Ovary (tissue), 9 donors: ENCODE results near the gene DCAF4. TPM values are rescaled to one million over a fixed set of nuclear protein-coding genes. Genes with fewer than 3 reads are reported as not detected.

ENCODE experiments used
- DNase-seq, 5 donors: peaks; one replicate each; pipeline ENCODE4 v3.0.0-alpha.2; 2019 to 2020
- H3K27ac ChIP-seq, 2 donors: fragments of 200-600 bp; one replicate each; pipeline versions ENCODE4 v1.5.1 to v1.8.0; 2019 to 2022
- H3K27me3 ChIP-seq: fragments of 200-600 bp; one replicate; pipeline ENCODE4 v1.8.0; 2022
- H3K36me3 ChIP-seq: fragments of 200-600 bp; sonication (generic); one replicate; pipeline ENCODE4 v1.5.1; 2019
- H3K4me1 ChIP-seq: one replicate; pipeline ENCODE4 v1.8.1; 2013; ENCODE audit warnings: mild to moderate bottlenecking, moderate library complexity; ENCODE audit not compliant: insufficient read depth
- H3K4me3 ChIP-seq: fragments of 200-600 bp; sonication (generic); one replicate; pipeline ENCODE4 v1.5.1; 2017
- H3K9me3 ChIP-seq, 2 donors: fragments of 200-600 bp in 1 of 2; sonication (generic) in 1 of 2; one replicate each; pipeline versions ENCODE4 v1.5.1 to v1.8.1; 2013 to 2019; ENCODE audit warnings: mild to moderate bottlenecking in 1 of 2, moderate library complexity in 1 of 2
- EP300 ChIP-seq: sonication (generic); formaldehyde crosslinking; IDR thresholded peaks from one replicate; pipeline ENCODE4 v1.6.1; 2017; ENCODE audit warnings: antibody characterized with exemption
- POLR2A ChIP-seq: fragments of 450-650 bp; IDR thresholded peaks from one replicate; pipeline ENCODE4 v1.6.1; 2017; ENCODE audit warnings: antibody characterized with exemption, mild to moderate bottlenecking, moderate library complexity
- WGBS, 3 donors: extraction: QIAGEN DNeasy Blood & Tissue Kit in 1 of 3; methylation state at CpG; one replicate each; pipeline versions ENCODE4 v1.1.5 to v1.1.7; 2013 to 2017; 5-methylcytosine and 5-hydroxymethylcytosine counted together
- intact Hi-C, 4 donors: fragments of 100-400 bp; cut with DNase I; formaldehyde crosslinking; loops; one replicate each; pipeline versions ENCODE4 v1.11.0 to v1.15.1; 2022 to 2023
- polyA plus RNA-seq, 2 donors: library from polyadenylated mRNA; stranded (reverse); fragments of 200-250 nt in 1 of 2; fragments of 350-450 nt in 1 of 2; fragmentation: Illumina TruSeq in 1 of 2; extraction: RNeasy Lipid Tissue Mini Kit (QIAGEN cat#74804) in 1 of 2; gene quantifications; one replicate each; pipeline ENCODE4 v1.2.3, GENCODE V29; 2013 to 2014
- total RNA-seq, 7 donors: library from RNA; depleted of rRNA in 2 of 7; stranded (reverse); fragments of >200 nt in 2 of 7; fragmentation: NEBNext Ultra II Directional in 3 of 7; extraction: Animal tissue kit (Norgen Biotek cat#: 25700) in 3 of 7; gene quantifications; one replicate each; pipeline versions ENCODE4 v1.1.0 to v1.2.4, GENCODE V29; 2016 to 2023
- TF ChIP-seq, protein P1 (sequence below), 3 donors: fragments of 450-650 bp in 2 of 3; fragments of 200-600 bp in 1 of 3; IDR thresholded peaks; one replicate each; pipeline versions ENCODE4 v1.5.1 to v1.8.0; 2016 to 2022; ENCODE audit warnings: antibody characterized with exemption in 3 of 3, mild to moderate bottlenecking in 1 of 3
- donor health status: DM: no; HTN: no; CAD: no; lungs with moderate emphysema.
- donor health status: DM: no; HTN: no; CAD: no.
- donor health status: Bipolar disorder and iron deficiency.
- donor health status: DM: yes; HTN: yes; CAD: no.
- donor health status: DM: no; HTN: no; CAD: no.
- donor health status: DM: yes; HTN: yes; CAD: no.

The DCAF4 gene
- total and polyA plus RNA-seq, 9 donors: 12.2 to 31.1 (median 20.4) TPM

DNA sequence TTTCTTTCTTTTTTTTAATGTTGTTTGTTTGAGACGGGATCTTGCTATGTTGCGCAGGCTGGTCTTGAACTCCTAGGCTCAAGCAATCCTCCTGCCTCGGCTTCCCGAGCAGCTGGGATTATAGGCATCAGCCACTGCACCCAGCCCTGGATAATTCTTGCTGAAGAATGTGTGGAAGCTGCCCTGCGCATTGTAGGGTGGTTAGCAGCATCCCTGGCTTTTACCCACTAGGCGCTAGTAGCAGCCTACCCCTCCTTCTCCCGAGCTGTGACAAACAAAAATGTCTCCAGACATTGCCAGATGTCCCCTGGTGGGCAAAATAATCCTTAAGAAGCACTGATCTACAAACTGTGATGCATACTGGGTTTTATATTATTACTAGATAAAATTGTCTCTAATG is 6.6 kb downstream of the DCAF4 start:
- no peaks in the 10 kb centered on the region for H3K36me3 ChIP-seq
- no peaks in the 10 kb centered on the region for H3K27me3 ChIP-seq
- no peak overlapping the region for H3K27ac ChIP-seq
- TF ChIP-seq, protein P1, sequence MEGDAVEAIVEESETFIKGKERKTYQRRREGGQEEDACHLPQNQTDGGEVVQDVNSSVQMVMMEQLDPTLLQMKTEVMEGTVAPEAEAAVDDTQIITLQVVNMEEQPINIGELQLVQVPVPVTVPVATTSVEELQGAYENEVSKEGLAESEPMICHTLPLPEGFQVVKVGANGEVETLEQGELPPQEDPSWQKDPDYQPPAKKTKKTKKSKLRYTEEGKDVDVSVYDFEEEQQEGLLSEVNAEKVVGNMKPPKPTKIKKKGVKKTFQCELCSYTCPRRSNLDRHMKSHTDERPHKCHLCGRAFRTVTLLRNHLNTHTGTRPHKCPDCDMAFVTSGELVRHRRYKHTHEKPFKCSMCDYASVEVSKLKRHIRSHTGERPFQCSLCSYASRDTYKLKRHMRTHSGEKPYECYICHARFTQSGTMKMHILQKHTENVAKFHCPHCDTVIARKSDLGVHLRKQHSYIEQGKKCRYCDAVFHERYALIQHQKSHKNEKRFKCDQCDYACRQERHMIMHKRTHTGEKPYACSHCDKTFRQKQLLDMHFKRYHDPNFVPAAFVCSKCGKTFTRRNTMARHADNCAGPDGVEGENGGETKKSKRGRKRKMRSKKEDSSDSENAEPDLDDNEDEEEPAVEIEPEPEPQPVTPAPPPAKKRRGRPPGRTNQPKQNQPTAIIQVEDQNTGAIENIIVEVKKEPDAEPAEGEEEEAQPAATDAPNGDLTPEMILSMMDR (IDR thresholded peaks at IDR 0.05): no peak
- no peak for TF ChIP-seq POLR2A
- no peak for TF ChIP-seq EP300
- no peaks in the 10 kb centered on the region for H3K9me3 ChIP-seq
- WGBS, 3 donors: 86 to 91% (median 88%) methylated on average over 7 of the region's 7 CpGs
- intact Hi-C loops: no loop called here
- H3K4me1 ChIP-seq: no peaks in the 10 kb centered on the region
- DNase-seq: no peak
- no peak overlapping the region for H3K4me3 ChIP-seq

DNA sequence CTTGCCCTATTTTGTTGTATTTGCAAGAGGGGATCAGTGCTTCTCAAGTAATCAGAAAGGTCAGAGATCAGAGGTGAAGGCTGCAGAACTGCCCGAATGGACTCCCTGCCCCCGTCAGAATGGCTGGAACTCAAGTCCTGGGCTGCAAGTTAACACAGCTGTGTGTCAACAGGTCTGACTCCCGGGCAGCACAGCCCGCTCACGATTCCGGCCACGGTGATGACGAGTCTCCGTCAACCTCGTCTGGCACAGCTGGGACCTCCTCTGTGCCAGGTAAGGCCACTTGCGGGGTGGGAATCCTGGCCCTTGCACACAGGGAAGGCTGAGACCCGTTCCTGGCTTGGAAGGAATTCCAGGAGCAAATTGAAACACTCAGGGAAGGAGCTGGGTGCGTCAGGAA is 13.4 kb downstream of the DCAF4 start:
- 15 to 50% (median 22%) methylated on average over 13 of the region's 13 CpGs for WGBS, 3 donors
- Histone ChIP-seq H3K27ac (peak overlapping the region in 1 of 2 donors; percentile 58), H3K27me3 (no peaks in the 10 kb centered on the region), H3K9me3 (no peaks in the 10 kb centered on the region), H3K4me1 (peaks cover 4% of the 10 kb centered on the region), H3K36me3 (no peaks in the 10 kb centered on the region), H3K4me3 (no peak overlapping the region)
- peak; percentile 38 to 68 (median 60) for DNase-seq
- intact Hi-C loops: loop anchor here in 1 of 4 donors (5.0 kb wide), 1 partner anchor 32 kb away; no protein-coding TSS in a partner anchor
- TF ChIP-seq POLR2A: no peak
- TF ChIP-seq, protein P1 (IDR thresholded peaks at IDR 0.05): no peak
- TF ChIP-seq EP300: no peak

DNA sequence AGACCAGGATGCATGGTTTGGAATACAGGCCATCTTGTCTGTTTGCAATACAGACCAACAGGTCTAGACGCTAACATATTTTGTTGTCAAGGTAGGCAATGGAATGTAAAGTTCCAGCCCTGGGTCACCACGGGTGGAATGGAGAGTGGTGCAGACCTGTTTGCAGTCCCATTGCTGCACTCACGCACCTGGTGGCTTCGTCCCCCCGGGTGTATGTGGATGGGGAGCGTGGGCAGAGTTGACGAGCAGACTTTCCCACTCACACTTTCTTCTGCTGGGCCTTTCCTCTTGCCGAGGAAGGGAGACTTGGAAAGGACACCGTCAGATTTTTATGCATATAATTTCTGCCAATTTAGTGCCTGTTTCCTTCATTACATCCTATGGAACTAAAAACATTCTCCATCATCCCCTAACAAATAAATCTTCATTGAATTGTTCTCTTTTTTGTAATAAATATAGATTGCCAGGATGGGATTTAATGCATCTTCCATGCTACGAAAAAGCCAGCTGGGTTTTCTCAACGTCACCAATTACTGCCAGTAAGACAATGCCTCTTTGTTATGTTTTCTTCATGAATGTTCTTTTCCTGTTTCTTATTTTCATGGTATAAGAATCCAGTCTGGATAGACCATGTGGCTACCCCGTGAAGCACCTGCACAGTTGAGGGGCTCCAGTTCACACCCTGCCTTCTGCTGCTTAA is 15.2 kb downstream of the DCAF4 start:
- intact Hi-C loops: loop anchor here in 1 of 4 donors (5.0 kb wide), 1 partner anchor 34 kb away; no protein-coding TSS in a partner anchor
- DNase-seq: no peak
- H3K36me3 ChIP-seq: no peaks in the 10 kb centered on the region

DNA sequence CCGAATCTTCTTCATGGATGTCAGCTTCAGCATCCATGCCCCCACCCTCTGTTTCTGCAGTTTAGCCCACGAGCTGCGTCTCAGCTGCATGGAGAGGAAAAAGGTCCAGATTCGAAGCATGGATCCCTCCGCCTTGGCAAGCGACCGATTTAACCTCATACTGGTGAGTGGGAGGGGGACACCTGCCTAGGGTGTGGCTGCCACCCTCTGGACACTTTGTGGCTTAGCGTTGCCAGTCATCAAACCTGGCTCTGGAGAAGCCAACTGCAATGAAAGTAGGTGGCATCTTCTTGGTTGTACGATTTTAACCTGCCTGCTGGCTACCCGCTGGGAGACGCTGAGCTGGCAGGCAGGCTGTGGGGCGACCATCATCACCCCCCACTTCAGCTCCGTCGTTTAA is 16.7 kb downstream of the DCAF4 start:
- no peaks in the 10 kb centered on the region for H3K36me3 ChIP-seq
- TF ChIP-seq POLR2A (no peak), EP300 (no peak)
- TF ChIP-seq, protein P1 (IDR thresholded peaks at IDR 0.05): no peak
- H3K4me1 ChIP-seq: peaks cover 4% of the 10 kb centered on the region
- WGBS, 3 donors: 87 to 90% (median 87%) methylated on average over 14 of the region's 14 CpGs
- H3K27me3 ChIP-seq: no peaks in the 10 kb centered on the region
- no peak overlapping the region for H3K4me3 ChIP-seq
- intact Hi-C loops: loop anchor here in 1 of 4 donors (5.0 kb wide), 1 partner anchor 36 kb away; no protein-coding TSS in a partner anchor
- no peak overlapping the region for H3K27ac ChIP-seq
- no peak for DNase-seq
- H3K9me3 ChIP-seq: no peaks in the 10 kb centered on the region

More for the DNA sequence above, 15.2 kb downstream of the DCAF4 start:
- H3K9me3 ChIP-seq: no peaks in the 10 kb centered on the region
- H3K27me3 ChIP-seq: no peaks in the 10 kb centered on the region
- H3K27ac ChIP-seq: no peak overlapping the region
- WGBS, 3 donors: 80 to 85% (median 82%) methylated on average over 12 of the region's 12 CpGs
- no peak for TF ChIP-seq POLR2A
- TF ChIP-seq, protein P1 (IDR thresholded peaks at IDR 0.05): no peak
- peaks cover 4% of the 10 kb centered on the region for H3K4me1 ChIP-seq
- no peak overlapping the region for H3K4me3 ChIP-seq
